Neural progenitor cell (in vitro differentiated cells): ENCODE data around the gene SERBP1. TPM values are rescaled to one million over a fixed set of nuclear protein-coding genes. Genes with fewer than 3 reads are reported as not detected.
"Not testable (repeated sequence)": the region's sequence is repeated elsewhere in the genome, so short reads cannot be mapped to it uniquely, and the experiment has no call there.

Source experiments
- DNase-seq: peaks from one replicate; pipeline ENCODE4 v3.0.0-alpha.2; 2016; ENCODE audit warnings: low spot score
- H2AFZ ChIP-seq: fragments of 200-600 bp; sonication (generic); replicated peaks from 2 replicates; pipeline ENCODE4 v1.6.1; 2016; ENCODE audit warnings: antibody characterized with exemption
- H3F3A ChIP-seq: fragments of 200-600 bp; sonication (generic); 2 replicates; pipeline ENCODE4 v1.6.1; 2016; ENCODE audit warnings: antibody characterized with exemption, low read depth
- H3K27ac ChIP-seq: fragments of 200-600 bp; sonication (generic); 2 replicates; pipeline ENCODE4 v1.5.1; 2016; ENCODE audit warnings: mild to moderate bottlenecking
- H3K27me3 ChIP-seq: fragments of 200-600 bp; sonication (generic); 2 replicates; pipeline ENCODE4 v1.6.1; 2016; ENCODE audit warnings: mild to moderate bottlenecking, moderate library complexity
- H3K36me3 ChIP-seq: fragments of 200-600 bp; sonication (generic); 2 replicates; pipeline ENCODE4 v1.5.1; 2016
- H3K4me1 ChIP-seq: fragments of 200-600 bp; sonication (generic); 2 replicates; pipeline ENCODE4 v1.6.1; 2016; ENCODE audit warnings: mixed run types
- H3K4me2 ChIP-seq: fragments of 200-600 bp; sonication (generic); 2 replicates; pipeline ENCODE4 v1.6.1; 2016
- H3K4me3 ChIP-seq: fragments of 200-600 bp; sonication (generic); 2 replicates; pipeline ENCODE4 v1.5.1; 2016
- H3K79me2 ChIP-seq: fragments of 200-600 bp; sonication (generic); 2 replicates; pipeline ENCODE4 v1.6.1; 2016; ENCODE audit warnings: low read depth
- H3K9ac ChIP-seq: fragments of 200-600 bp; sonication (generic); 2 replicates; pipeline ENCODE4 v1.6.1; 2016
- H3K9me3 ChIP-seq: fragments of 200-600 bp; sonication (generic); 2 replicates; pipeline ENCODE4 v1.5.1; 2016; ENCODE audit warnings: low read depth
- H4K20me1 ChIP-seq: fragments of 200-600 bp; sonication (generic); 2 replicates; pipeline ENCODE4 v1.6.1; 2016; ENCODE audit warnings: low read depth
- H3K27ac Mint-ChIP-seq: 3 replicates; pipeline ENCODE4 v1.8.0; 2021; ENCODE audit warnings: mixed read lengths
- H3K27me3 Mint-ChIP-seq: 2 replicates; pipeline ENCODE4 v1.8.0; 2022; ENCODE audit warnings: low read depth, mild to moderate bottlenecking, inconsistent platforms, moderate library complexity, mixed read lengths; ENCODE audit not compliant: insufficient read depth
- H3K36me3 Mint-ChIP-seq: 3 replicates; pipeline ENCODE4 v1.8.0; 2021; ENCODE audit warnings: mixed read lengths
- H3K4me1 Mint-ChIP-seq: 3 replicates; pipeline ENCODE4 v1.8.0; 2021; ENCODE audit warnings: mixed read lengths
- H3K4me3 Mint-ChIP-seq: 3 replicates; pipeline ENCODE4 v1.8.0; 2021; ENCODE audit warnings: mild to moderate bottlenecking, moderate library complexity, mixed read lengths
- H3K9me3 Mint-ChIP-seq: 3 replicates; pipeline ENCODE4 v1.8.0; 2020; ENCODE audit warnings: mixed read lengths
- CTCF ChIP-seq: fragments of 200-600 bp; sonication (generic); IDR thresholded peaks from 2 replicates; pipeline ENCODE4 v1.5.1; 2017; ENCODE audit warnings: antibody characterized with exemption, mild to moderate bottlenecking
- EZH2 ChIP-seq: fragments of 200-600 bp; sonication (generic); IDR thresholded peaks from 2 replicates; pipeline ENCODE4 v1.6.1; 2017; ENCODE audit warnings: antibody characterized with exemption, mild to moderate bottlenecking, moderate library complexity
- EZH2phosphoT487 ChIP-seq: fragments of 200-600 bp; sonication (generic); IDR thresholded peaks from 2 replicates; pipeline ENCODE4 v1.6.1; 2017; ENCODE audit warnings: antibody characterized with exemption
- total RNA-seq: library from RNA; depleted of rRNA; stranded (reverse); fragments of >200 nt; gene quantifications from 2 replicates; pipeline ENCODE4 v1.2.3, GENCODE V29; 2015; ENCODE audit warnings: low replicate concordance

Gene SERBP1
- total RNA-seq, 1 donor from 2014 or later: 534 TPM

GRCh38 chr1:67420835-67421492 is 9.2 kb downstream of the SERBP1 start:
- no peak overlapping the region for H3K27ac Mint-ChIP-seq
- H3K36me3 ChIP-seq: peaks cover 57% of the 10 kb centered on the region
- peaks cover 100% of the 10 kb centered on the region for H4K20me1 ChIP-seq

DNA sequence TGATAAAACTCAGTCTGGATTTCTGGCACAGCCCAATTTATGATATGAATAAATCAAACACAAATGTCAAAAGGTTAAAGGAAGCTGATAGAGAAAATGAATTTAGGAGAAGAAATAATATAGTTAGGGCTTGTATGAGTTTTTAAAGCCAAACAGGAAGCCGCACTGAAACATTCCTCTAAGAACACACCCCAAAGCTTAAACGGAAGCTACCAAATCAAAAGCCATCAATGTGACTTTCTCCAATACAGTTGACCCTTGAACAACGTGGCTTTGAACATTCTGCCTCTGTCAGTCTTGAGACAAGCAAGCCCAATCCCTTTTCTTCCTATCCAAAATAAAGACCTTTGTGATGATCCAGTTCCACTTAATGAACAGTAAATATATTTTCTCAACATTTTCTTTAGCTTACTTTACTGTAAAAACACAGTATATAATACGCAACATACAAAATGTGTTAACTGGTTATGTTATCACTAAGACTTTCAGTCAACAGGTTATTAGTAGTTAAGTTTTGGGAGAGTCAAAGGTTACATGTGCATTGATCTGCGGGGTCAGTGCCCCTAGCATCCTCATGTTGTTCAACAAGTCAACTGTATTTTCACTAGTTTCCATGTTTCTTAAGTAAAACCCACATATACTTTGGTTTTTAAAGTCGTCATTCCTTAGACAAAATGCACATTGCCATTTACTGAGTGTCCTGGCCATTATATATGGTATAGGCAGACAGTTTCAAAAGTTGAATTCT is 11.2 kb downstream of the SERBP1 start:
- Histone ChIP-seq H3K36me3 (peaks cover 45% of the 10 kb centered on the region), H3K4me3 (no peak overlapping the region), H3K4me2 (no peak overlapping the region), H3K27ac (no peak overlapping the region), H4K20me1 (peaks cover 100% of the 10 kb centered on the region), H3F3A (peaks cover 23% of the 10 kb centered on the region), H3K4me1 (no peaks in the 10 kb centered on the region), H3K9ac (no peak overlapping the region), H3K79me2 (peaks cover 100% of the 10 kb centered on the region), H3K27me3 (no peaks in the 10 kb centered on the region), H2AFZ (no peak overlapping the region), H3K9me3 (no peaks in the 10 kb centered on the region)
- no peak for DNase-seq
- H3K4me1 Mint-ChIP-seq: no peaks in the 10 kb centered on the region
- H3K4me3 Mint-ChIP-seq: no peak overlapping the region
- peaks cover 2% of the 10 kb centered on the region for H3K27me3 Mint-ChIP-seq
- no peak for TF ChIP-seq CTCF
- TF ChIP-seq EZH2phosphoT487: no peak
- TF ChIP-seq EZH2: no peak
- H3K9me3 Mint-ChIP-seq: no peaks in the 10 kb centered on the region
- no peak overlapping the region for H3K27ac Mint-ChIP-seq
- H3K36me3 Mint-ChIP-seq: peaks cover 51% of the 10 kb centered on the region

More at GRCh38 chr1:67420835-67421492, 9.2 kb downstream of the SERBP1 start:
- Histone ChIP-seq H2AFZ (no peak overlapping the region), H3F3A (peaks cover 23% of the 10 kb centered on the region), H3K4me3 (no peak overlapping the region), H3K4me1 (peaks cover 1% of the 10 kb centered on the region), H3K27me3 (no peaks in the 10 kb centered on the region), H3K9ac (no peak overlapping the region), H3K4me2 (no peak overlapping the region), H3K27ac (no peak overlapping the region), H3K79me2 (peaks cover 100% of the 10 kb centered on the region), H3K9me3 (no peaks in the 10 kb centered on the region)
- Mint-ChIP-seq H3K9me3 (no peaks in the 10 kb centered on the region), H3K36me3 (peaks cover 55% of the 10 kb centered on the region), H3K4me3 (no peak overlapping the region), H3K4me1 (no peaks in the 10 kb centered on the region), H3K27me3 (peaks cover 2% of the 10 kb centered on the region)
- TF ChIP-seq CTCF: no peak
- TF ChIP-seq EZH2: no peak
- no peak for TF ChIP-seq EZH2phosphoT487
- DNase-seq: no peak

- not testable (repeated sequence) for H3K27ac ChIP-seq, H3K4me3 Mint-ChIP-seq, H3K9ac ChIP-seq, H3K27me3 ChIP-seq, H3K9me3 Mint-ChIP-seq, H3K9me3 ChIP-seq, DNase-seq, H3K27me3 Mint-ChIP-seq, H3K4me1 ChIP-seq, H3K4me2 ChIP-seq, H3K4me1 Mint-ChIP-seq, H3K4me3 ChIP-seq, H3K27ac Mint-ChIP-seq, H2AFZ ChIP-seq
- Histone ChIP-seq H4K20me1 (peaks cover 99% of the 10 kb centered on the region), H3K79me2 (peaks cover 93% of the 10 kb centered on the region), H3K36me3 (peaks cover 39% of the 10 kb centered on the region), H3F3A (peaks cover 20% of the 10 kb centered on the region)
- peaks cover 50% of the 10 kb centered on the region for H3K36me3 Mint-ChIP-seq
Measured at GRCh38 chr1:67417733-67418132, 12.5 kb downstream of the SERBP1 start.

DNA sequence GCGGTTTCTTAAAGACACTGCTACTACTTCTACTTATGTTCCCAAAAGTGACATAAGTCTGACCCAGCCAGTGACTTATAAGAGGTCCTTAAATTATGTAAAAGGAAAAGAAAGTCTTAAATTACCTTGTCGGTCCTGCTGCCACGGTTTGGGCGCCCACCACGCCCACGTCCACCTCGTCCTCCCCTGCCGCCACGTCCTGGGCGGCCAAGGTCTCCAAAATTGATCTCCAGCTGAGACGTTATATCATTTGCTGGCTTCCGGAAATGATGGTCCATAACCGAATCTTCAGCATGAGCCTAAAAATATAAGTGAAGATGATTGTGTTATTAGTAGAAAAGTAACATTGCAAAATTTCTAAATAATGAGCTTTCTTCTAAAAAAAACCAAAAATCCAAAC is 15.2 kb downstream of the SERBP1 start:
- Mint-ChIP-seq H3K27me3 (no peaks in the 10 kb centered on the region), H3K4me3 (no peak overlapping the region), H3K4me1 (no peaks in the 10 kb centered on the region), H3K9me3 (no peaks in the 10 kb centered on the region), H3K36me3 (peaks cover 41% of the 10 kb centered on the region), H3K27ac (no peak overlapping the region)
- DNase-seq: no peak
- TF ChIP-seq CTCF: no peak
- TF ChIP-seq EZH2phosphoT487: no peak
- TF ChIP-seq EZH2: no peak
- H3F3A ChIP-seq: peaks cover 29% of the 10 kb centered on the region
- peaks cover 81% of the 10 kb centered on the region for H4K20me1 ChIP-seq
- H3K36me3 ChIP-seq: peaks cover 46% of the 10 kb centered on the region
- H3K27ac ChIP-seq: no peak overlapping the region
- no peaks in the 10 kb centered on the region for H3K9me3 ChIP-seq
- H3K4me2 ChIP-seq: no peak overlapping the region
- no peak overlapping the region for H2AFZ ChIP-seq
- no peaks in the 10 kb centered on the region for H3K4me1 ChIP-seq
- no peak overlapping the region for H3K4me3 ChIP-seq
- H3K79me2 ChIP-seq: peaks cover 73% of the 10 kb centered on the region
- no peak overlapping the region for H3K9ac ChIP-seq
- H3K27me3 ChIP-seq: no peaks in the 10 kb centered on the region
